Lower lobe of right lung (tissue), 2 donors: ENCODE measurements around the gene EPSTI1. TPM values are rescaled to one million over a fixed set of nuclear protein-coding genes. Genes with fewer than 3 reads are reported as not detected.
A peak's percentile ranks its signal among the peaks of the same experiment; 100 is the strongest.

Source experiments
- ATAC-seq, 2 donors: fragments of 200-7000 bp; cut with Tn5 transposase; one replicate each; pipeline ENCODE4 v1.9.1; 2020 to 2022; ENCODE audit warnings: mild to moderate bottlenecking in 2 of 2, moderate library complexity in 2 of 2
- DNase-seq: peaks from one replicate; pipeline ENCODE4 v3.0.0-alpha.2; 2020
- H3K27ac ChIP-seq: fragments of 200-600 bp; one replicate; pipeline ENCODE4 v1.8.0; 2022
- H3K27me3 ChIP-seq: fragments of 200-600 bp; one replicate; pipeline ENCODE4 v1.8.0; 2022; ENCODE audit warnings: low read depth
- H3K36me3 ChIP-seq: fragments of 200-600 bp; one replicate; pipeline ENCODE4 v1.8.0; 2022; ENCODE audit warnings: mild to moderate bottlenecking
- H3K4me1 ChIP-seq: fragments of 200-600 bp; one replicate; pipeline ENCODE4 v1.8.0; 2022
- H3K4me3 ChIP-seq: fragments of 200-600 bp; one replicate; pipeline ENCODE4 v1.8.0; 2022; ENCODE audit warnings: mild to moderate bottlenecking
- H3K9me3 ChIP-seq: fragments of 200-600 bp; one replicate; pipeline ENCODE4 v1.8.0; 2022
- intact Hi-C: fragments of 100-400 bp; cut with DNase I; formaldehyde crosslinking; loops from one replicate; pipeline ENCODE4 v1.11.0; 2022
- total RNA-seq: library from RNA; stranded (reverse); fragmentation: NEBNext Ultra II Directional; extraction: Animal tissue kit (Norgen Biotek cat#: 25700); gene quantifications from one replicate; pipeline ENCODE4 v1.2.1, GENCODE V29; 2021
- TF ChIP-seq, protein P1 (sequence below): fragments of 200-600 bp; IDR thresholded peaks from one replicate; pipeline ENCODE4 v1.8.0; 2022; ENCODE audit warnings: antibody characterized with exemption, mild to moderate bottlenecking
- donor health status: DM: no; HTN: yes; CAD: no; lungs with severe emphysema.

The EPSTI1 gene
- total RNA-seq, 1 donor from 2014 or later = 38.6 TPM

DNA sequence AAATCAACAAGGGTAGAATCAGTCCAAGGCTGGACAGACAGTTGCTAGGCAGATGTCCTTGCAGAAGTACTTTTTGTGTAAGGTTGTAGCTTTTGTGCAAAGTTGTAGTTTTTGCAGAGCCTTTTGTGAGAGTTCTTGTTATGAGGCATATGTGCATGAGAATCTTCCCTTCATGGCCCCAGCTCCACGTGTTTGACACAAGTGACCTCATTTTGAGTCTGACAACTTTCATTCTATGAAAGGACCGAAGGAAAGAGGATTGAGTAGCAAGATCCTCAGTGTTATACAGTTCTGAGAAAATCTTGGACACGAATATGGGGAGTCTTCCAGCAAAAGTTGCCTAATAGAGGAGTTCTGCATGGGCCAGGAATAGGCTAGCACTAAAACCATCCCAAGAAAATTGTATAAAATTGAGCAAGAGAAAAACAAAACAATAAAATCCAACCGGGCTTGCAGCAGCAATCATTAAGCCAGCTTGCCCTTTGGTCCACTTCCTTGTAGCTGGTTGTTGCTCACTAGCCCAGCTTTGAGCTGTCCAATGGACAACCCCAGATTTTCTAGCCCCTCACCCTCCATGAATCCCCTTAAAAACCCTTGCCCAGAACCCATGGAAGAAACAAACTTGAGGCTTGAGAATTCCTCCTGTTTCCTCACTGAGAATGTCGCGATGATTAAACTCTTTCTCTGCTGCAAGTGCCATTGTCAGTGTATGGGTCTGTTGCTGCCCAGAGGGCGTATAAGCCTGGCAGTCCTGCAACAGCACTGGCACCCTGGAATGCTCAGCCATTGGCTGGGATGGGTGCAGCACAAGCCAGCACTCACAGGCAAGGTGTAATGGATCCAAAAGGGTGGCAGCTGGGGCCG, 6.5 kb downstream of the EPSTI1 start:
- no peak overlapping the region for H3K4me3 ChIP-seq
- TF ChIP-seq, protein P1, sequence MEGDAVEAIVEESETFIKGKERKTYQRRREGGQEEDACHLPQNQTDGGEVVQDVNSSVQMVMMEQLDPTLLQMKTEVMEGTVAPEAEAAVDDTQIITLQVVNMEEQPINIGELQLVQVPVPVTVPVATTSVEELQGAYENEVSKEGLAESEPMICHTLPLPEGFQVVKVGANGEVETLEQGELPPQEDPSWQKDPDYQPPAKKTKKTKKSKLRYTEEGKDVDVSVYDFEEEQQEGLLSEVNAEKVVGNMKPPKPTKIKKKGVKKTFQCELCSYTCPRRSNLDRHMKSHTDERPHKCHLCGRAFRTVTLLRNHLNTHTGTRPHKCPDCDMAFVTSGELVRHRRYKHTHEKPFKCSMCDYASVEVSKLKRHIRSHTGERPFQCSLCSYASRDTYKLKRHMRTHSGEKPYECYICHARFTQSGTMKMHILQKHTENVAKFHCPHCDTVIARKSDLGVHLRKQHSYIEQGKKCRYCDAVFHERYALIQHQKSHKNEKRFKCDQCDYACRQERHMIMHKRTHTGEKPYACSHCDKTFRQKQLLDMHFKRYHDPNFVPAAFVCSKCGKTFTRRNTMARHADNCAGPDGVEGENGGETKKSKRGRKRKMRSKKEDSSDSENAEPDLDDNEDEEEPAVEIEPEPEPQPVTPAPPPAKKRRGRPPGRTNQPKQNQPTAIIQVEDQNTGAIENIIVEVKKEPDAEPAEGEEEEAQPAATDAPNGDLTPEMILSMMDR = no peak
- peak overlapping the region; percentile 46 for H3K27ac ChIP-seq

DNA sequence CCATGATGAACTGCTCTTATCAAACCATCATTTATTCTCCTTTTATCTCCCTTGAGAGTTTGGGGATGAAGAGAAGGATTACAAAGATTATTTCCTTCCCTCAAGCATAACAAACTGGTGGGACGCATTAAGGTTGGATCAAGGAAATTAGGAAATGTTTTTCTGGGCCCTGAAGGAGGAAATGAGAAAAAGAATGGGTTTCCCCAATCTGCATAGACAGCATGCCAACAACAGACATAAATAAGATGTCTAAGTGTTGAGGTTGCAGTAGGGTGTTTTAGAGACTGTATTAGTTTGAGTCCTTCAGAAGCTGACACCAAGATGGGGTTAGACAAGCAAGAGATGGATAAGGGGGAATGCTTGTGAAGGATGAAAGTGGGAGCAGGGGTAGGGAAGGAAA, 7.3 kb downstream of the EPSTI1 start:
- no peak for DNase-seq

More for the DNA sequence above, 6.5 kb downstream of the EPSTI1 start:
- DNase-seq (no peak), ATAC-seq (no peak)
- no peaks in the 10 kb centered on the region for H3K9me3 ChIP-seq
- no peaks in the 10 kb centered on the region for H3K27me3 ChIP-seq
- H3K36me3 ChIP-seq = no peaks in the 10 kb centered on the region
- H3K4me1 ChIP-seq = peaks cover 30% of the 10 kb centered on the region
- intact Hi-C loops = no loop called here

DNA sequence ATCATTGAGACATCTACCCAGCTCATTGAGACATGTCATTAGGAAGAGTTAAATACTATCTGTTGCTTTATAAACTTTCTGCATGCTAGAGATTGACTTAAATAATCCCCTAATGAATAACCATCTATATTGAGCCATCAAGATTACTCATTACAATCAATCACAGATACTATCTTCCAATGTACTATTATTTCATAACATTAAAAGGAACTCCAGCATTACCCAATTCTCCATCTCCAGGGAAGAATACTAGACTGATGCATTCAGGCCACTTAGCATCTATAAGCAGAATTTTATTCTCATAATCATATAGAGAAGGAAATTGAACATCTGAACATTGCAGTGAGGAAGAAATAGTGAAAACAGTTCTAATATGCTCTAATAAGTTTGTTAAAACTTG, 8.0 kb downstream of the EPSTI1 start:
- Histone ChIP-seq H3K36me3 (no peaks in the 10 kb centered on the region), H3K27me3 (no peaks in the 10 kb centered on the region), H3K4me1 (peaks cover 21% of the 10 kb centered on the region), H3K27ac (no peak overlapping the region), H3K9me3 (no peaks in the 10 kb centered on the region), H3K4me3 (no peak overlapping the region)
- DNase-seq (no peak), ATAC-seq (no peak)
- TF ChIP-seq, protein P1 = no peak
- intact Hi-C loops = no loop called here

More for the DNA sequence above, 7.3 kb downstream of the EPSTI1 start:
- TF ChIP-seq, protein P1 = no peak
- no peak for ATAC-seq
- peaks cover 21% of the 10 kb centered on the region for H3K4me1 ChIP-seq
- H3K36me3 ChIP-seq = no peaks in the 10 kb centered on the region
- H3K27ac ChIP-seq = peak overlapping the region; percentile 3
- no peaks in the 10 kb centered on the region for H3K27me3 ChIP-seq
- intact Hi-C loops = no loop called here
- no peak overlapping the region for H3K4me3 ChIP-seq
- H3K9me3 ChIP-seq = no peaks in the 10 kb centered on the region

DNA sequence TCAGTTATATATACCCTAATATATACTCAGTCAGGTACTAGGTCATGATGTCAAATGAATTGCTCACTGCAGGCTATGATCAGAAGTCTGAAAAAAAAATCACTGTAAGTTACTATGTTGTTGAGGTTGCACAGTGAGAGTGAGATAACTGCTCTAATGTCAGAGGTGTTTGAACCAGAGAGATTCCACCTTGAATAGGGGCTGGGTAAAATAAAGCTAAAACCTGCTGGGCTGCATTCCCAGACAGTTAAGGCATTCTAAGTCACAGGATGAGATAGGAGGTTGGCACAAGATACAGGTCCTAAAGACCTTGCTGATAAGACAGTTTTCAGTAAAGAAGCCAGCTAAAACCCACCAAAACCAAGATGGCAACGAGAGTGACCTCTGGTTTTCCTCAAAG, 10.2 kb downstream of the EPSTI1 start:
- DNase-seq (no peak), ATAC-seq (peak in 1 of 2 donors; percentile 21)
- TF ChIP-seq, protein P1 = no peak
- Histone ChIP-seq H3K4me1 (peaks cover 21% of the 10 kb centered on the region), H3K4me3 (no peak overlapping the region), H3K9me3 (no peaks in the 10 kb centered on the region), H3K27me3 (no peaks in the 10 kb centered on the region), H3K27ac (no peak overlapping the region), H3K36me3 (no peaks in the 10 kb centered on the region)
- intact Hi-C loops = no loop called here

DNA sequence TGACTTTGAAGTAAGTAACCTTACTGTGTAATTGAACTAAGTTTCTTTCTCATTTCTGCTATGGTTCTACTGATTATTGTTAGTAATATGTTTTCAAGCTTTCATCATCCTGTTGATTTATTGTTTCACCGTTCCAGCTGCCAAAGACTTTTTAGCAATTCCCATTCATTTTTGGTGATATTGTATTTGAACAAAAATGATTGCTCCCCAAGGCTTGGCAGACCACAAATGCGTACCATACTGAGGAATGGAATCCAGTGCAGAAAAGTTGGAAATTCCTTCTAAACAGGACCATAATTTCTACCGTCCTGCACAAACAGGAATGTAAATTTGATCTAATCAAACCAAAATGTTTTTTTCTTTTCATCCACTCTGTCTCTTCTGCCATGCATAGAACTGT, 10.7 kb downstream of the EPSTI1 start:
- Histone ChIP-seq H3K9me3 (no peaks in the 10 kb centered on the region), H3K4me1 (peaks cover 21% of the 10 kb centered on the region), H3K27me3 (no peaks in the 10 kb centered on the region), H3K4me3 (no peak overlapping the region), H3K36me3 (no peaks in the 10 kb centered on the region), H3K27ac (no peak overlapping the region)
- intact Hi-C loops = no loop called here
- TF ChIP-seq, protein P1 = no peak
- no peak for ATAC-seq
- DNase-seq = no peak
